GM12875 (cell line): Measurements from ENCODE around the gene DNAJC5.
"Not testable (repeated sequence)": the region's sequence is repeated elsewhere in the genome, so short reads cannot be mapped to it uniquely, and the experiment has no call there.

Source experiments
- H3K4me3 ChIP-seq: one replicate; pipeline ENCODE4 v1.5.1; 2011; ENCODE audit warnings: low read depth, low read length, control low read depth
- TF ChIP-seq, protein P1 (sequence below): IDR thresholded peaks from 2 replicates; pipeline ENCODE4 v1.5.1; 2011; ENCODE audit warnings: low read depth, mild to moderate bottlenecking, control low read depth, inconsistent platforms, low read length, moderate library complexity, borderline replicate concordance; ENCODE audit not compliant: insufficient read depth

The DNAJC5 gene

DNA sequence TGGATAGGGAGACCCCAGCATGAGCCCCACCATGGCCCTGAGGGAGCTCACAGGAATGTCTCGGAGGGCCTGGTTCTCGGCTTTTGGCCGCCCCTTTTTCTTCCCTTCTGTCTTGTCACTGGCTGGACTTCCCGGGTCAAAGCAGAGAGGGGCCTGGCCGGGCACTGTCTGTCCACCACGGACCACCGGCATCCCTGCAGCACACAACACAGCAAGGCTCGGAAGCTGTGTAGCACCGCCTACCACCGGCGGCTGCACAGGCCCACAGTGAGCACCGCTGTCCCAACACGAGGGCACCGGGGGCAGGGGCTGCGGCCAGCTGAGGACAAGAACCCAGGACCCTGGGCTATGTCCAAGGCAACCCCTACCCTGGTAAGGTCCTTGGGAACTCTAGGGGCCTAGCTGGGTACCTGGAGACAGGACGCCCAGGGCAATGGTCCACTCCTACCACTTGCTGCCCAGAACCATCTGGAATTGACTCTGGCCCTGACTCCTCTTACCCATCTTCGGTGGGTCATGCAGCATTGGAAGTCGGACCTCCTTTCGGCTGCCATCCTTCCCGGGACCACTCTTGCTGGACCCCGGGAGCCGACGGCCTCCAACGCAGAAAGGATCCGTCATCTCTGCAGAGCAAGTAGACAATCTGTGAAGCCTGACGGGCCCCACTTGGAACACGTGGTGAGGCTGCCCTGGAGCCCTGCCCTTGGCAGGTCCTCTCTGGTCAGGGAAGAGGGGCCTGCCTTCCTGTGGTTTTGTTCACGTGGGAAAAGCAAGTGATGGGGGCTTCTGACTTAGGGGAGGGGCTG lies 72.6 kb downstream of the DNAJC5 start:
- no peak overlapping the region for H3K4me3 ChIP-seq
- TF ChIP-seq, protein P1, sequence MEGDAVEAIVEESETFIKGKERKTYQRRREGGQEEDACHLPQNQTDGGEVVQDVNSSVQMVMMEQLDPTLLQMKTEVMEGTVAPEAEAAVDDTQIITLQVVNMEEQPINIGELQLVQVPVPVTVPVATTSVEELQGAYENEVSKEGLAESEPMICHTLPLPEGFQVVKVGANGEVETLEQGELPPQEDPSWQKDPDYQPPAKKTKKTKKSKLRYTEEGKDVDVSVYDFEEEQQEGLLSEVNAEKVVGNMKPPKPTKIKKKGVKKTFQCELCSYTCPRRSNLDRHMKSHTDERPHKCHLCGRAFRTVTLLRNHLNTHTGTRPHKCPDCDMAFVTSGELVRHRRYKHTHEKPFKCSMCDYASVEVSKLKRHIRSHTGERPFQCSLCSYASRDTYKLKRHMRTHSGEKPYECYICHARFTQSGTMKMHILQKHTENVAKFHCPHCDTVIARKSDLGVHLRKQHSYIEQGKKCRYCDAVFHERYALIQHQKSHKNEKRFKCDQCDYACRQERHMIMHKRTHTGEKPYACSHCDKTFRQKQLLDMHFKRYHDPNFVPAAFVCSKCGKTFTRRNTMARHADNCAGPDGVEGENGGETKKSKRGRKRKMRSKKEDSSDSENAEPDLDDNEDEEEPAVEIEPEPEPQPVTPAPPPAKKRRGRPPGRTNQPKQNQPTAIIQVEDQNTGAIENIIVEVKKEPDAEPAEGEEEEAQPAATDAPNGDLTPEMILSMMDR = no peak

GRCh38 chr20:63968136-63968927 lies 73.4 kb downstream of the DNAJC5 start:
- H3K4me3 ChIP-seq = peak overlapping the region; percentile 65
- TF ChIP-seq, protein P1 = no peak

- H3K4me3 ChIP-seq = peak overlapping the region; percentile 65
- TF ChIP-seq, protein P1 = no peak
Measured at GRCh38 chr20:63968928-63969760, 74.2 kb downstream of the DNAJC5 start.

DNA sequence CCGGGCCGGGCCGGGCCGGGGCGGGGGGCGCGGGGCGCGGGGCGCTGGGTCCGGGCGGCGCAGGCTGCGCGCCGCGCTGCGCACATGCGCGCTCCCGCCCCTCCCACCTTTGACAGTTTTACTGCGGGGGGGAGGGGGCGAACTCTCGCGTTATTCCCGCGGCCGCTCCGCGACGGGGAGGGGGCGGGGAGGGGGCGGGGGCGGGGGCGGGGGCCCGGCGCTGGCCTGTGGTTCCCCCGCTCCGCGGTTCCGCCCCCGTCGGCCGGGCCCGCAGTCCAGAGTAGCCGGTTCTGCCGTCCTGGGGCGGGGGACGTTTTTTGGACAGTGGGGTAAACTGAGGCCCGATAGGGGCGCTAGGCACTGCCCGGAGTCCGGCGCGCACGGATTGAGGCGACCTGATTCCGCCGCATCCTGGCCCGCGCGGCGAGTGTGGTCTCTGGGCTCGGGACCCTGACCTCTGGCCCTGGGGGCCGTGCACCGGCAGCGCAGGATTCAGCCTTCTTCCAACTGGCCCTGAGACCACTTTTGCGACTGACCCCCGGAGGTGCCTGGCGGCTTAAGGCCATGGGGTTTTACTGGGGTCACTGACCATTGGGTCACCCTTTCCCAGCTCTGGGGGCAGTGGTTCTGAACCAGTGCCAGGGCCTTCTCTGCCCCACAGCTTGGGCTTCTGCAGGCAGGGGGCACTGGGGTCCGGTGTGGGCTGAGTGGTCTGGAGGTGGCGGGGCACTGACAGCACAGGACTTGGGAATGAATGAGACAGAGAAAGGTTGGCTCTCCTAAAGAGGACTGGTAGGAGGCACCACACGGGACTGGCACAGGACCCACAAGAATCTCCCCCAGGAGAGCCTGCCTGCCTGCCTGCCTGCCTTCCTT lies 75.2 kb downstream of the DNAJC5 start, which contains the start of gene ZNF512B:
ZNF512B (minus strand) TSS at position 93 of the 876 bp plus-strand sequence. CDS start 1,980 bp downstream, outside the sequence.
- H3K4me3 ChIP-seq = peak within 1 kb of the TSS; percentile 65
- TF ChIP-seq, protein P1 = no peak

GRCh38 chr20:63970714-63971431 lies 75.9 kb downstream of the DNAJC5 start:
- no peak overlapping the region for H3K4me3 ChIP-seq

GRCh38 chr20:63971960-63972311 lies 77.0 kb downstream of the DNAJC5 start:
- not testable (repeated sequence) for H3K4me3 ChIP-seq

More at GRCh38 chr20:63970714-63971431, 75.9 kb downstream of the DNAJC5 start:
- TF ChIP-seq, protein P1 = no peak
